Measurements from ENCODE around the gene TRMU.

TRMU gene

DNA sequence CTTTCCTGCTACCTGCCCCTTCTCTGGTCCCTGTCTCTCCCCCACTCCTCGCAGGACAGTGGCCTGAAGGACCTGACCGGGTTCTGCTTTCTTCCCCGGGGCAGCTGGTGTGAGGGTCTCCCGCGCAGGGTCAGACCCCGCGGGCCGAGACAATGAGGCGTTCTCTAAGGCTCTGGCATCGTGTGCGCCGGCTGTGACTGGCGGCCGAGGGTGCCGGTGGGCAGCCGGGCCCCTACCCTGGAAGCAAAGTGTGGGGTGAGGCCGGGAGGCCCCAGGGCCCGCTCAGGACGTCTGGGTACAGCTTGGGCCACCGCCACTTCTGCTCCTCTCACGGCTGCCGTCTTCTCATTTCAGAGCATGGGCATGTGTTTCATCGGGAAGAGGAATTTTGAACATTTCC lies 16.3 kb downstream of the TRMU start:
- H3K36me3 ChIP-seq (ENCODE audit: control insufficient read depth, insufficient read depth, low read length), result peaks cover 91% of the 10 kb centered on the region

DNA sequence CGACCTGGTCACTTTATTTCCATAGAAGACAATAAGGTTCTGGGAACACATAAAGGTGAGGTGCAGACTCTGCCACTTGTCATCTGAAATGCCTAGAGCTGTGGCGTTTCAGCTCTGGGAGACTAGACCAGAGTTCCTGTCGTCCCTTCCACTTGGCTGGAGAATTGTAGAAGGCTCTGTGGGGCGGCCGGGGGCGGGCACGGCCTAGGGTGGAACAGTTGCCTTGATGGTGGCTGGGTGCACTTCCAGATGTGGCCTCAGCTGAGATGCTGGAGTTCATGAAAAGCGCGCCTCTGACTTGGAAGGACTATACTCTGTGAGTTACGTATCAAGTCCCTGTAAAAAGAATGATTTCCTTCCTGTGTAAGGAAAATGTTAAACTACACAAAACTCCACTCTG lies 16.8 kb downstream of the TRMU start:
- Histone ChIP-seq H3K36me3 (ENCODE audit: control insufficient read depth, insufficient read depth, low read length) (peaks cover 91% of the 10 kb centered on the region), H3K9me3 (ENCODE audit: control insufficient read depth, low read length) (no peaks in the 10 kb centered on the region), H3K27ac (ENCODE audit: low read depth, low read length, severe bottlenecking) (no peak overlapping the region), H3K4me3 (ENCODE audit: extremely low read depth, insufficient read depth, low read length, poor library complexity, severe bottlenecking) (no peak overlapping the region), H3K4me1 (ENCODE audit: control insufficient read depth, insufficient read depth, low read length, poor library complexity, severe bottlenecking) (no peaks in the 10 kb centered on the region)
- WGBS, 2 experiments (ENCODE audit: insufficient coverage in 2 of 2), result 95 to 98% methylated on average over 8 to 9 of the region's 10 CpGs

More for the DNA sequence above, 16.3 kb downstream of the TRMU start:
- Histone ChIP-seq H3K4me1 (ENCODE audit: control insufficient read depth, insufficient read depth, low read length, poor library complexity, severe bottlenecking) (no peaks in the 10 kb centered on the region), H3K9me3 (ENCODE audit: control insufficient read depth, low read length) (no peaks in the 10 kb centered on the region), H3K4me3 (ENCODE audit: extremely low read depth, insufficient read depth, low read length, poor library complexity, severe bottlenecking) (no peak overlapping the region), H3K27ac (ENCODE audit: low read depth, low read length, severe bottlenecking) (no peak overlapping the region)
- WGBS, 2 experiments (ENCODE audit: insufficient coverage in 2 of 2), result 96 to 98% methylated on average over 19 to 22 of the region's 23 CpGs

DNA sequence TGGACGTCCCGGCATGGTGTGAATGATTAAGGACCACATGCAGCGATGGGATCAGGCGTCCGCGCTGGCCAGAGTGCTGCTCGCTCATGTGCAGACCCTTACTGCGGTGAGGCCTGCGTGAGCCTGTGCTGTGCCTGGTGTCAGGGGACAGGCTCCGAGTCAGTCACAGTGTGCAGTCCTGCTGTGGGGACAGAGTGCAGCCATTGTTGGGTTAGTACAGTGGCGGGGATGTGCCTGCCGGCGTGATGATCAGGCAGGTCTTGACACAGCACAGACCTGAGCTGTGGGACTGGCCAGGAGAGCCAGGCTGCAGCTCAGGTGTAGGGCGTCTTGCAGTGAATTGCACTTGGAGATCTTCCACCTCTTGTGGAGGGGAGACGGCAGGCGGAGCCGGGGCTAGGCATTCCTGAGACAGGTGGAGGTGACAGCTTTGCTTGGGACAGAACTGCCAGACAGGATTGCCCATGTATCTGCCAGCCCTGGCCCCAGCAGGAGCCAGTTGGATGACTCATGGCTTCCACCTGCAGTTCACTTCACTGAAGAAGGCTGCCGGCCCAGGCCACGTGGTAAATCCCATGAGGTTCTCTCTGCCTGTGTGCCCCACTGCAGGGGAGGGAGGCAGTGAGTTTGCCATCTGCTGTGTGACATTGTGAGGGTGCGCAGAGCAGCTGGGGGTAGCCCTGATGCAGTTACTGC lies 17.3 kb downstream of the TRMU start:
- WGBS, 2 experiments (ENCODE audit: insufficient coverage in 2 of 2), result 94 to 97% methylated on average over 17 to 18 of the region's 20 CpGs
- H3K4me1 ChIP-seq (ENCODE audit: control insufficient read depth, insufficient read depth, low read length, poor library complexity, severe bottlenecking), result no peaks in the 10 kb centered on the region
- no peak overlapping the region for H3K4me3 ChIP-seq (ENCODE audit: extremely low read depth, insufficient read depth, low read length, poor library complexity, severe bottlenecking)
- H3K9me3 ChIP-seq (ENCODE audit: control insufficient read depth, low read length), result no peaks in the 10 kb centered on the region
- H3K27ac ChIP-seq (ENCODE audit: low read depth, low read length, severe bottlenecking), result no peak overlapping the region
- H3K36me3 ChIP-seq (ENCODE audit: control insufficient read depth, insufficient read depth, low read length), result peaks cover 86% of the 10 kb centered on the region

- H3K4me1 ChIP-seq (ENCODE audit: control insufficient read depth, insufficient read depth, low read length, poor library complexity, severe bottlenecking), result no peaks in the 10 kb centered on the region
- H3K4me3 ChIP-seq (ENCODE audit: extremely low read depth, insufficient read depth, low read length, poor library complexity, severe bottlenecking), result no peak overlapping the region
- WGBS, 2 experiments (ENCODE audit: insufficient coverage in 2 of 2), result 96 to 99% methylated on average over 6 to 8 of the region's 8 CpGs
- no peak overlapping the region for H3K27ac ChIP-seq (ENCODE audit: low read depth, low read length, severe bottlenecking)
- no peaks in the 10 kb centered on the region for H3K9me3 ChIP-seq (ENCODE audit: control insufficient read depth, low read length)
- peaks cover 79% of the 10 kb centered on the region for H3K36me3 ChIP-seq (ENCODE audit: control insufficient read depth, insufficient read depth, low read length)
These were observed 18.1 kb downstream of the TRMU start for GRCh38 chr22:46353483-46354105.

GRCh38 chr22:46354176-46354992 lies 18.9 kb downstream of the TRMU start:
- H3K4me1 ChIP-seq (ENCODE audit: control insufficient read depth, insufficient read depth, low read length, poor library complexity, severe bottlenecking), result no peaks in the 10 kb centered on the region
- H3K27ac ChIP-seq (ENCODE audit: low read depth, low read length, severe bottlenecking), result no peak overlapping the region
- WGBS, 2 experiments (ENCODE audit: insufficient coverage in 2 of 2), result 95 to 96% methylated on average over 12 to 19 of the region's 21 CpGs
- H3K36me3 ChIP-seq (ENCODE audit: control insufficient read depth, insufficient read depth, low read length), result peaks cover 71% of the 10 kb centered on the region
- H3K4me3 ChIP-seq (ENCODE audit: extremely low read depth, insufficient read depth, low read length, poor library complexity, severe bottlenecking), result no peak overlapping the region
- no peaks in the 10 kb centered on the region for H3K9me3 ChIP-seq (ENCODE audit: control insufficient read depth, low read length)

DNA sequence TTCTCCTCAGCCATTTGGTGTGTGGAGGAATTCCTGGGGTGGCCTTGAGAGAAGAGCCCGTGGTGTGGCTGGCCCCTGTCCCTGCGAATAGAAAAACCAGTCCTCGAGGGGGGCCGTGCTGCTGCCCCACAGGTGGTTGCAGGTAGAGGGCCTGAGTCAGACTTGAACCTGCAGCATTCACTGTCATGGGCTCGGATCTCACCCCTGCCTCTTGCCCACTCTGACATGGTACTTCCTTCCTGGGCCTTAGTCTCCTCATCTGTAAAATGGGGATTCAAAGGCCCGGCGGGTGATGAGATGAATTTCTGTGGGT lies 19.4 kb downstream of the TRMU start:
- WGBS, 2 experiments (ENCODE audit: insufficient coverage in 2 of 2), result 94 to 95% methylated on average over 4 to 5 of the region's 7 CpGs
- Histone ChIP-seq H3K4me3 (ENCODE audit: extremely low read depth, insufficient read depth, low read length, poor library complexity, severe bottlenecking) (no peak overlapping the region), H3K9me3 (ENCODE audit: control insufficient read depth, low read length) (no peaks in the 10 kb centered on the region), H3K4me1 (ENCODE audit: control insufficient read depth, insufficient read depth, low read length, poor library complexity, severe bottlenecking) (no peaks in the 10 kb centered on the region), H3K36me3 (ENCODE audit: control insufficient read depth, insufficient read depth, low read length) (peaks cover 67% of the 10 kb centered on the region), H3K27ac (ENCODE audit: low read depth, low read length, severe bottlenecking) (no peak overlapping the region)

- WGBS, 2 experiments (ENCODE audit: insufficient coverage in 2 of 2), result 59 to 68% methylated on average over 16 to 19 of the region's 22 CpGs
- peaks cover 61% of the 10 kb centered on the region for H3K36me3 ChIP-seq (ENCODE audit: control insufficient read depth, insufficient read depth, low read length)
- H3K27ac ChIP-seq (ENCODE audit: low read depth, low read length, severe bottlenecking), result no peak overlapping the region
- H3K4me3 ChIP-seq (ENCODE audit: extremely low read depth, insufficient read depth, low read length, poor library complexity, severe bottlenecking), result no peak overlapping the region
- no peaks in the 10 kb centered on the region for H3K4me1 ChIP-seq (ENCODE audit: control insufficient read depth, insufficient read depth, low read length, poor library complexity, severe bottlenecking)
- H3K9me3 ChIP-seq (ENCODE audit: control insufficient read depth, low read length), result no peaks in the 10 kb centered on the region
These were observed 20.0 kb downstream of the TRMU start for GRCh38 chr22:46355369-46355995.

DNA sequence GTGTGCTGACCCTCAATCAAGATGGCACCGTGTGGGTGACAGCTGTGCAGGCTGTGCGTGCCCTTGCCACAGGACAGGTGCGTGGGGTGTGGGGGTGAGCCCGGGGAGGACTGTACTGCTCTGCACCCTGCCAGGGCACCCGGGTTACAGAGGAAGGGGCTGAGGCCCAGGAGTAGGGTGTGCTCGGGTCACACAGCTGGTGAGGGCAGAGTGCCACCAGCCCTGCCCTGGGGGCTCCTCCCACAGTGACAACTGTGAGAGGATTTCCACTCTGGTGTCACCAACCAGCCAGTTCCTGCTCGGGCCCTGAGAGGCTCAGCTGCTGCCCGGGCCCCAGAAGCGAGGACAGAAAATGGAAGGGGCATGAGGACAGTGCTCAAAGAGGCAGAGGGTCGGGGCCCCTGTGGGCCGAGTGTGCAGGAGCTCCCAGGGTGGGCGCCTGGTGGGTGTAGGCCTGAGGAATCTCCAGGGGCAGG lies 20.5 kb downstream of the TRMU start:
- Histone ChIP-seq H3K27ac (ENCODE audit: low read depth, low read length, severe bottlenecking) (no peak overlapping the region), H3K4me3 (ENCODE audit: extremely low read depth, insufficient read depth, low read length, poor library complexity, severe bottlenecking) (no peak overlapping the region), H3K36me3 (ENCODE audit: control insufficient read depth, insufficient read depth, low read length) (peaks cover 56% of the 10 kb centered on the region), H3K4me1 (ENCODE audit: control insufficient read depth, insufficient read depth, low read length, poor library complexity, severe bottlenecking) (no peaks in the 10 kb centered on the region), H3K9me3 (ENCODE audit: control insufficient read depth, low read length) (no peaks in the 10 kb centered on the region)
- 96 to 99% methylated on average over 8 to 9 of the region's 12 CpGs for WGBS, 2 experiments (ENCODE audit: insufficient coverage in 2 of 2)

DNA sequence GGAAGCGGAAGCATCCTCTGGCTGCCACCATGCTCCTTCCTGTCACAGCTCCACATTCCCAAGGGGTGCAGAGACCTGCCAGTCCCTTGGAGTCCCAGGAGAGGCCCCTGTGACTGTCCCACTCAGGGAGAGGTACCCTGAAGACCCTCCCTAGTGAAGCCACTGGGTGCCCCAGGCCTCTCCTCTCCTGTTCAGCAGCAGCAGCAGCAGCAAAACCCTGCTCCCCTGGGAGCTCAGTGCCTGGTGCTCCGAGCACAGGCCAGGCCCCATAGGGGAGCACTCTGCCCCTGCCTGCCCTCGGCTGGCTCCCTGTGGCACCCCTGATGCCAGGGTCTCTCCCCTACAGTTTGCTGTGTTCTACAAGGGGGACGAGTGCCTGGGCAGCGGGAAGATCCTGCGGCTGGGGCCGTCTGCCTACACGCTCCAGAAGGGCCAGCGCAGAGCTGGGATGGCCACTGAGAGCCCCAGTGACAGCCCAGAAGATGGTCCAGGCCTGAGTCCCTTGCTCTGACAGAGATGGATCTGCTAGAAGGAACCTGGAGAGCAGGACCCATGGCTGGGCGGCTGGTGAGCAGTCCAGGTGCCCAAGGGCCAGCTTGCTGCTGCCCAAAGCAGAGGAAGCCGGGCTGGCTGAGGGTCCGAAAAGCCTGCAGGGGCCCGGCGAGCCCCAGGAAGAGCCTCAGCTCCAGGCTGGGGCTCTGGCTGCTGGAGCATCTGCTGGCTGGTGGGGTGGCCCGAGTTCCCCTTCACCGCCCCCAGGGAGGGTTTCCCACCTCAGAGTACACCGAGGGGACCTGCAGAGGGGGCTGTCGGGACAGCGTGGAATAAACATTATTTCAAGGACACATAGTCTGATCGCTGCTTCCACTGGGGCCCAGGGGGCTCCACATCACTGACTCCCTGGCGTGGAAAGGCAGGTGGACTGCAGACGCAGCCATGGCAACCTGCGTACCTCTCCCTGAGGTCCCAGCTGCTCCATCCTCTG lies 21.3 kb downstream of the TRMU start:
- 89 to 94% methylated on average over 18 to 21 of the region's 23 CpGs for WGBS, 2 experiments (ENCODE audit: insufficient coverage in 2 of 2)
- H3K4me1 ChIP-seq (ENCODE audit: control insufficient read depth, insufficient read depth, low read length, poor library complexity, severe bottlenecking), result no peaks in the 10 kb centered on the region
- H3K9me3 ChIP-seq (ENCODE audit: control insufficient read depth, low read length), result no peaks in the 10 kb centered on the region
- H3K27ac ChIP-seq (ENCODE audit: low read depth, low read length, severe bottlenecking), result no peak overlapping the region
- H3K4me3 ChIP-seq (ENCODE audit: extremely low read depth, insufficient read depth, low read length, poor library complexity, severe bottlenecking), result no peak overlapping the region
- peaks cover 49% of the 10 kb centered on the region for H3K36me3 ChIP-seq (ENCODE audit: control insufficient read depth, insufficient read depth, low read length)

Measured in mesodermal cell (in vitro differentiated cells).